ENCODE data around the gene GABRG3.

- TF ChIP-seq POLR2A (IDR thresholded peaks at IDR 0.05), result no peak
- TF ChIP-seq CTCF (IDR thresholded peaks at IDR 0.05), result no peak
These were observed 611.9 kb downstream of the GABRG3 start for GRCh38 chr15:27582726-27583410.
